OCI-LY7 (cell line): ENCODE results near the gene FSIP1. TPM values are rescaled to one million over a fixed set of nuclear protein-coding genes. Genes with fewer than 3 reads are reported as not detected.

Experiments
- BruUV-seq: library from RNA; stranded (reverse); fragments of 400-500 nt; replicated peaks from 2 replicates; lab custom pipeline; 2021; lab: Mats Ljungman, UMichigan
- CTCF ChIA-PET: fragments of 300-600 bp; sonication (Branson Sonifier 250); formaldehyde crosslinking; loops from one replicate; lab custom pipeline; 2022; ENCODE audit warnings: antibody characterized with exemption; ENCODE audit not compliant: unreplicated experiment; lab: Charles Lee
- POLR2A ChIA-PET: fragments of 300-600 bp; sonication (Branson Sonifier 250); formaldehyde crosslinking; loops from one replicate; lab custom pipeline; 2022; ENCODE audit warnings: antibody characterized with exemption; lab: Charles Lee
- DNase-seq: peaks from one replicate; pipeline ENCODE4 v3.0.0-alpha.2; 2015; ENCODE audit warnings: low spot score
- H2AFZ ChIP-seq: fragments of 200-600 bp; sonication (generic), shearing (Covaris generic); 2 replicates; pipeline ENCODE4 v1.6.1; 2014; ENCODE audit warnings: mild to moderate bottlenecking, antibody characterized with exemption, low read length, moderate library complexity
- H3K27ac ChIP-seq: fragments of 200-600 bp; sonication (generic); 2 replicates; pipeline ENCODE4 v1.5.1; 2014; ENCODE audit warnings: mixed run types, low read depth, mild to moderate bottlenecking, moderate library complexity, low read length, inconsistent platforms; ENCODE audit not compliant: poor library complexity, severe bottlenecking
- H3K36me3 ChIP-seq: fragments of 200-600 bp; sonication (generic); 2 replicates; pipeline ENCODE4 v1.6.1; 2014; ENCODE audit warnings: mild to moderate bottlenecking, antibody characterized with exemption, low read length, moderate library complexity, mixed read lengths; ENCODE audit not compliant: insufficient read depth
- H3K4me1 ChIP-seq: fragments of 200-600 bp; sonication (generic); 2 replicates; pipeline ENCODE4 v1.5.1; 2014; ENCODE audit warnings: mild to moderate bottlenecking, low read length; ENCODE audit not compliant: insufficient read depth, poor library complexity, severe bottlenecking
- H3K4me2 ChIP-seq: fragments of 200-600 bp; sonication (generic); 2 replicates; pipeline ENCODE4 v1.6.1; 2014; ENCODE audit warnings: mild to moderate bottlenecking, low read length
- H3K4me3 ChIP-seq: fragments of 200-600 bp; sonication (generic); 2 replicates; pipeline ENCODE4 v1.5.1; 2014; ENCODE audit warnings: mild to moderate bottlenecking, low read depth, low read length; ENCODE audit not compliant: poor library complexity, severe bottlenecking
- H3K79me2 ChIP-seq: fragments of 200-600 bp; sonication (generic); 2 replicates; pipeline ENCODE4 v1.6.1; 2016; ENCODE audit warnings: low read depth, mild to moderate bottlenecking, low read length, moderate library complexity, mixed read lengths; ENCODE audit not compliant: insufficient read depth
- H3K9me2 ChIP-seq: fragments of 200-600 bp; sonication (generic); 2 replicates; pipeline ENCODE4 v1.6.1; 2016; ENCODE audit warnings: mild to moderate bottlenecking, low read length, mixed read lengths; ENCODE audit not compliant: insufficient read depth
- H3K9me3 ChIP-seq: fragments of 200-600 bp; sonication (generic); 2 replicates; pipeline ENCODE4 v1.6.1; 2014; ENCODE audit warnings: mild to moderate bottlenecking, mixed run types, low read length, mixed read lengths
- H4K20me1 ChIP-seq: fragments of 200-600 bp; sonication (generic); 2 replicates; pipeline ENCODE4 v1.6.1; 2014; ENCODE audit warnings: mild to moderate bottlenecking, antibody characterized with exemption, low read length, moderate library complexity, mixed read lengths; ENCODE audit not compliant: insufficient read depth
- CTCF ChIP-seq: fragments of 200-600 bp; sonication (generic); conservative IDR thresholded peaks from 2 replicates; pipeline ENCODE4 v1.5.1; 2014; ENCODE audit warnings: mild to moderate bottlenecking, antibody characterized with exemption, low read length, moderate library complexity, mixed read lengths
- EZH2phosphoT487 ChIP-seq: fragments of 200-600 bp; sonication (generic); IDR thresholded peaks from 2 replicates; pipeline ENCODE4 v1.6.1; 2018; ENCODE audit warnings: low read depth, borderline replicate concordance, mild to moderate bottlenecking, mixed run types, antibody characterized with exemption, low read length, moderate library complexity, mixed read lengths
- intact Hi-C: fragments of 100-400 bp; cut with micrococcal nuclease; formaldehyde crosslinking; loops from one replicate; pipeline ENCODE4 v1.10.0; 2022; ENCODE audit not compliant: unreplicated experiment
- total RNA-seq, 2 experiments: library from RNA; depleted of rRNA in 1 of 2; stranded (reverse); fragments of >200 nt in 1 of 2; shearing (Covaris generic) in 1 of 2; gene quantifications; 2 replicates each; pipeline ENCODE4 v1.2.3, GENCODE V29; 2014 to 2022

Gene FSIP1
- total RNA-seq, 2 experiments from 2014 or later = 0.28 to 0.65 TPM

GRCh38 chr15:39797407-39797806 lies 14.8 kb upstream of the FSIP1 start:
- BruUV-seq = no TSS peak

GRCh38 chr15:39796601-39797000 lies 14.0 kb upstream of the FSIP1 start:
- H3K4me2 ChIP-seq = no peak overlapping the region
- no peaks in the 10 kb centered on the region for H3K9me3 ChIP-seq
- H4K20me1 ChIP-seq = no peaks in the 10 kb centered on the region
- no peak overlapping the region for H2AFZ ChIP-seq
- H3K27ac ChIP-seq = no peak overlapping the region
- no peak for DNase-seq
- no TSS peak for BruUV-seq
- no peaks in the 10 kb centered on the region for H3K79me2 ChIP-seq
- POLR2A ChIA-PET = interaction anchor here (0.5 to 0.7 kb wide), 2 partner anchors 193 to 261 kb away, joined by 3 read pairs; no protein-coding TSS in a partner anchor
- CTCF ChIA-PET = no interaction called here
- intact Hi-C loops = no loop called here
- H3K4me1 ChIP-seq = no peaks in the 10 kb centered on the region
- no peaks in the 10 kb centered on the region for H3K36me3 ChIP-seq
- no peak for TF ChIP-seq CTCF
- no peak for TF ChIP-seq EZH2phosphoT487
- no peak overlapping the region for H3K4me3 ChIP-seq
- H3K9me2 ChIP-seq = no peaks in the 10 kb centered on the region

More at GRCh38 chr15:39797407-39797806, 14.8 kb upstream of the FSIP1 start:
- Histone ChIP-seq H3K36me3 (no peaks in the 10 kb centered on the region), H3K9me3 (no peaks in the 10 kb centered on the region), H3K27ac (no peak overlapping the region), H3K4me2 (no peak overlapping the region), H2AFZ (no peak overlapping the region), H4K20me1 (no peaks in the 10 kb centered on the region), H3K79me2 (no peaks in the 10 kb centered on the region), H3K4me3 (no peak overlapping the region), H3K4me1 (no peaks in the 10 kb centered on the region), H3K9me2 (no peaks in the 10 kb centered on the region)
- TF ChIP-seq EZH2phosphoT487 (no peak), CTCF (no peak)
- intact Hi-C loops = no loop called here
- DNase-seq = no peak
- ChIA-PET CTCF (no interaction called here), POLR2A (interaction anchor here (0.7 kb wide), 2 partner anchors 139 to 260 kb away, joined by 3 read pairs; no protein-coding TSS in a partner anchor)

GRCh38 chr15:39795486-39795885 lies 12.8 kb upstream of the FSIP1 start:
- DNase-seq = no peak
- H3K27ac ChIP-seq = no peak overlapping the region
- BruUV-seq = no TSS peak
- intact Hi-C loops = no loop called here
- H3K79me2 ChIP-seq = no peaks in the 10 kb centered on the region
- no peak overlapping the region for H3K4me3 ChIP-seq
- ChIA-PET POLR2A (interaction anchor here (1.5 kb wide), 1 partner anchor 10 kb away, joined by 4 read pairs; no protein-coding TSS in a partner anchor), CTCF (no interaction called here)
- no peaks in the 10 kb centered on the region for H3K36me3 ChIP-seq
- no peak overlapping the region for H2AFZ ChIP-seq
- H3K9me3 ChIP-seq = no peaks in the 10 kb centered on the region
- TF ChIP-seq CTCF = no peak
- no peak for TF ChIP-seq EZH2phosphoT487
- no peaks in the 10 kb centered on the region for H4K20me1 ChIP-seq
- H3K4me1 ChIP-seq = no peaks in the 10 kb centered on the region
- no peak overlapping the region for H3K4me2 ChIP-seq
- no peaks in the 10 kb centered on the region for H3K9me2 ChIP-seq
